HG03066 (cell line): ENCODE measurements around the gene GSKIP.
"Not testable (repeated sequence)": the region's sequence is repeated elsewhere in the genome, so short reads cannot be mapped to it uniquely, and the experiment has no call there.

Experiments
- ATAC-seq: cut with Tn5 transposase; IDR thresholded peaks from one replicate; pipeline ENCODE4 v1.9.1; 2021; ENCODE audit warnings: low read depth; ENCODE audit not compliant: unreplicated experiment

GSKIP gene

GRCh38 chr14:96362965-96363750 lies at the start of gene GSKIP, which contains the start of gene ATG2B:
Gene GSKIP (plus strand): TSS chr14:96363526. CDS start chr14:96382248, 18,722 bp downstream.
Gene ATG2B (minus strand): TSS chr14:96363341. CDS start chr14:96362976, 365 bp downstream.
- ATAC-seq: peak; percentile 66

DNA sequence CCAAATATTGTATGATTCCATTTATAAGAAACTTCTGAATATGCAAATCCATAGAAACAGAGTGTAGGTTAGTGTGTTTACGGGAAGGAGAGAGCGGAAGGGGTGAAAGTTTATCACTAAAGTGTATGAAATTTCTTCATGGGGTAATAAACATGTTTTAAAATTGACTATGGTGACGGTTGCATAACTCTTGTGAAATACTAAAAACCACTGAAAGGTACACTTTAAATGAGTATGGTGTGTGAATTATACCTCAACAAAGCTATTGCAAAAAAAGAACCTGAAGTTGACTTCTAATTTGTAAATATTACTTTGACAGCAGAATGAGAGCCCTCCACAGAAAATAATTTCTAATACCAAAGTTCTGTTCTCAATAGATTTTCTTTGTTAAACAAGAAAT lies 47.2 kb upstream of the GSKIP start:
- no peak for ATAC-seq

DNA sequence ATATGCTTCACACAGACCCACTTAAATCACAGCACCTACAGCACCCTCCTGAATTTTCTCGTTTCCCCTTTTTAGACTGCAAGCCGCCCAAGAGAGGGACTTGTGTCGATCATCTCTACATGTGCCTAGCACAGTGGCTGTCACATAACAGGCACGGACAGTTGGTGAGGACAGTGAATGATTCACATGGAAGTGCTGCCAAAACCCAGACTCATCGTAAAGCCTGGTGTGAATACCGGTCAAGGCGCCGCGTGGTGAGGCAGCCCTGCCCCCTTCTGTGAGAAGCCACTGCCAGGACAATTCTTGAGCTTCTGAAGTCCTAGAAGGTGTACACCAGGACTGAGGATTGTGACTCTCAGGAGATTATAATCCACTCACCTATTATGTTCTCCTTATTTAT lies 44.5 kb upstream of the GSKIP start:
- no peak for ATAC-seq

DNA sequence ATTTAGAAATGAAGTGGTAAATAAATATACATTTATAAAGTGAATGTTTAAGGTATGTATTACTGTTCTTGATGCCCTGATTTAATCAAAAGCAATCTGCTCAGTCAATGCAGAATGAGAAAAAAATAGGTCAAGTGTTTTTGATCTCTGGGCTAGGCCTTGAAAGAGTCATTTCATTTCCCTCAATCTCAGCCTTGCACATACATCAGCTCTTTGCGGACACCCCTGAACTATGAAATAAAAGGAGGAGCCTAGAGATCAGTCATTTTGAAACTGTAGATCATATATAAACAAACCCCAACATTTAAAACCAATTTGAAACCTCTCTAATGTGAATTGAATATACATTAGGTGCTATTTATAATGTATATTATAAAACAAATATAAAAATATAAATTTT lies 42.7 kb upstream of the GSKIP start:
- ATAC-seq: no peak

GRCh38 chr14:96324219-96324618 lies 39.1 kb upstream of the GSKIP start:
- ATAC-seq: no peak

GRCh38 chr14:96338551-96338950 lies 24.8 kb upstream of the GSKIP start:
- no peak for ATAC-seq

- no peak for ATAC-seq
Measured at GRCh38 chr14:96341323-96341722, 22.0 kb upstream of the GSKIP start.

DNA sequence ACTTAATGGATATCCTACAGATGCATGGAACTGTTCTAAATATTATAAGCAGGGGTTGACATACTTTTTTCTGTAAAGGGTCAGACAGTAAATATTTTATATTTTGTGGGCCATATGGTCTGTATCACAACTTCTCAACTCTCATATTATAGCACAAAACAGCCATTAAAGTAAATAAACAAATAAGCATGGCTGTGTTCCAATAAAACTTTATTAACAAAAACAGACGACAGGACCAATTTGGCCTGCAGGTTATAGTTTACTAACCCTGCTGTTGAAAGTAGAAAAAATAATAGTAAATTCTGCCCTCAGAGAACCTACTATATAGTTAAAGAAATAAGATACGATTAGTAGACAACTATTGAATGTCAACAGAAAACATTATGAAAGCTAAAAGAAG lies 17.7 kb upstream of the GSKIP start:
- no peak for ATAC-seq

DNA sequence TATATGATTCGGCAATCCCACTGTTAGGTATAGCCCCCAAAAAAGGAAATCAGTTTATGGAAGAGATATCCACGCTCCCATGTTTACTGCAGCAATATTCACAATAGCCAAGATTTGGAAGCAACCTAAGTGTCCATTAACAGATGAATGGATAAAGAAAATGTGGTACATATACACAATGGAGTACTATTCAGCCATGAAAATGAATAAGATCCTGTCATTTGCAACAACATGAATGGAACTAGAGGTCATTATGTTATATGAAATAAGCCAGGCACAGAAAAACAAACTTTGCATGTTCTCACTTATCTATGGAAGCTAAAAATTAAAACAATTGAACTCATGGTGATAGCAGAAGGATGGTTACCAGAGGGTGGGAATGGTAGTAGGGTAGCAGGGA lies 15.4 kb upstream of the GSKIP start:
- not testable (repeated sequence) for ATAC-seq

DNA sequence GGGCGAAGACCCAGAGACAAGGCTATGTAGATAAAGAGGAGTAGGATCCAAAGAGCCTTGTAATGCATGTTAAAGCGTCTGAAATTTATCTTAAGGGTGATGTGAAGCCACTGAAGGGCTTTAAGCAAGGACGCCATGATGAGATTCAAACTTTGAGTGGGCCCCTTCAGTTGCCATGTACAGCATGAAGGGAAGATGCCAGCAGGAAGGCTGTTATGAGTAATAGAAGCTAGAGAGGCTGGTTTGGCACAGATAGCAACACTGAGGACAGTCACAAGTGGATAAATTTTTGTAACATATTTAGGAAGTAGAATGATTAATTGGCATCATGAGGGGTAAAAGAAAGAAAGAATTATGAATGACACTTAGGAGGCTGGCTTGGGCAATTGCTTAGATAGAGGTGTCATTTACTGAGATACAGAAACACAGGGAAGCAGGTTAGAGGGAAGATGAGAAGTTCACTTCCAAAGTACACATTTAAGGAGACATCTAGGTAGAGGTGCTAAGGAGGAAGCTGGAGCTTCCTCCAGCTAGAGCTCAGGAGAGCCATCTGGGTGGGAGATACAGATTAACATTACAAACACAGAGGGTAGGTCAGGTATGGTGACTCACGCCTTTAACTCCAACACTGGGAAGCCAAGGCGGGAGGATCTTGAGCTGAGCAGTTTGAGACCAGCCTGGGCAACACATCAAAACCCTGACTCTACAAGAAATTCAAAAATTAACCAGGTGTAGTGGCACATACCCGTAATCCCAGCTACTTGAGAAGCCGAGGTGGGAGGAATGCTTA lies 13.8 kb upstream of the GSKIP start:
- no peak for ATAC-seq

DNA sequence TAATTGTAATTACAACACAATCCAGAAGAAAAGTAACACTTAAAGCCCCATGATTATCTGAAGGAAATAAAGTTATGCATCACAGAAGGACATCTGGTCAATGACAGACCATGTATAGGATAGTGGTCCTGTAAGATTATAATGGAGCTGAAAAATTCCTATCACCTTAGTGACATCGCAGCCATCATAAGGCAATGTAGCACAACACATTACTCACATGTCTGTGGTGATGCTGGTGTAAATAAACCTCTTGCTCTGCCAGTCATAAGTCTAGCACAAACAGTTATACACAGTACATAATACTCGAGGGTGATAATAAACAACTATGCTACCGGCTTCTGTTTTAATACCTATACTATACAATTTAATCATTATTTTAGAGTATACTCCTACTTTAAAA lies 11.3 kb upstream of the GSKIP start:
- ATAC-seq: no peak

DNA sequence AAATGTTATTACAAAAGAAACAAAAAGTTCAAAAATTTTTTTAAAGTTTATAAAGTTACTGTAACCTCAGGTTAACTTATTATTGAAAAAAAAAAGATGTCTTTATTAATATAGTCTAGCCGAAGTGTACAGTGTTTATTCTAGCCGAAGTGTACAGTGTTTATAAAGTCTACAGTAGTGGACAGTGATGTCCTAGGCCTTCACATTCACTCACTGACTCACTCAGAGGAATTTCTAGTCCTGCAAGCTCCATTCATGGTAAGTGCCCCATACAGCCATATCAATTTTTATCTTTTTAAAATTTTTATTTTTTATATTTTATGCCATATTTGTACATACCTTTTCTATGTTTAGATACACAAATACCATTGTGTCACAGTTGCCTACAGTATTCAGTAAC lies 10.6 kb upstream of the GSKIP start:
- no peak for ATAC-seq

- ATAC-seq: no peak
Measured at GRCh38 chr14:96354246-96354645, 9.1 kb upstream of the GSKIP start.

GRCh38 chr14:96357216-96357615 lies 6.1 kb upstream of the GSKIP start:
- ATAC-seq: no peak

DNA sequence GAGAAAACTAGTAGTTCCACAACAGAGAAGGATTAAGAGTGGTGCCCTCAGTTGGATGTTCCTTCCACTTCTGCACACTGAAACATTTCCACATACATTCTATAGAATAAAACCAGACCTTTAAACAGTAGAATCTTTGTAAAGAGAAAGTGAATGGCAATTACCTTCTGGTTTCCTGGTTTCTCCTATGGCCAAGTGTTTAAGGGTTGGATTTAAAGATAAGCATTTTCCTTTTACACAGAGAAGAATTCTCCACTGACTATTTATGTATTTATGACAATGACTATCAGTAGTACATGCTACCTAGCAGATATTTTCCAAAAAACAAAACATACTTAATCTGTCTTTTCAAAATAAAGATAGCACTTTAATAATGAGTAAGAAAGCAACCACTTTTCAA lies 3.4 kb upstream of the GSKIP start:
- ATAC-seq: no peak

- ATAC-seq: peak; percentile 10
Measured at GRCh38 chr14:96362071-96362964, 1.0 kb upstream of the GSKIP start.

DNA sequence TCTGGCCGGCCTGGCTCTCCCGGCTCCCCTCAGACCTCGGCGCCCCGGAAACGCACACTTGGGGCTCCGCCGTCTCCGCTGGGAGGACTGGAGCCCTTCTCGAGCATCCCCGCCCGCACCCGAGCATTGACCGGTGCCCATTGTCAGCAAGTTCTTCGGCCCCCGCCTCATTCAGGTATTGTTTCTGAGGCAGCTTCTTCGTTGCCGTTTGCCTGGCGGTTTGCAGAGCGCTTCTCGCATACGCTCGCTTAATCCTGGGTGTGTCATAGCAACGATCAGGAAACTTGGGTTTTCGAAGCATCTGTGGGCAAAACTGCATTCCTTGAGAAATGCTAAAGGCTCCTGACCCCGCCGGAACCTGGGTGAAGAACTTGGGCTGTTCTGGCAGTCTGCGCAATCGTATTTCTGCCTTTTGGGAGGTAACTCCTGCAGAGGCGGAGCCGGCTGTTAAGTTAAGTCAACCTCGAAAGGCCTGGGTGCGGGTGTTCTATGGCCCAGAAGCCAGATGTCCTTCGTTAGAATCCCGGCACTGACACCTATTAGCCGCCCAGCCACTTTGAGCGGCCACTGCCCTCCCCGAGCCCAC lies 518 bp downstream of the GSKIP start:
- peak; percentile 25 for ATAC-seq

- ATAC-seq: no peak
Measured at GRCh38 chr14:96364962-96365361, 1.6 kb downstream of the GSKIP start.

DNA sequence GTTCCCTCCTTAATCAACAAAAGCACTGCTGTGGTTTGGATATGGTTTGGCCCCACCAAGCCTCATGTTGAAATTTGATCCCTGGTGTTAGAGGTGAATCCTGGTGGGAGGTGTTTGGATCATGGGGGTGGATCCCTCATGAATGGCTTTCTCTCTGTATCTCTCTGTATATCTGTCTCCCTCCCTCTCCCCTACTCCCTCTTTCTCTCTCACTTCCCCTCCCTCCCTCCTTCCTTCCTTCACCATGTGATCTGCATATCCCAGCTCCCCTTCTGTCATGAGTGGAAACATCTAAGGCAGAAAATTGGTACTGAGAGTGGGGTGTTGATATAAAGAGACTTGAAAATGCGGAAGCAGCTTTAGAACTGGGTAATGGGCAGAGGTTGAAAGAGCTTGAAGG lies 5.2 kb downstream of the GSKIP start:
- ATAC-seq: no peak

- ATAC-seq: no peak
Measured at GRCh38 chr14:96370528-96370927, 7.2 kb downstream of the GSKIP start.
